AG04450 (cell line): ENCODE results near the gene KRTAP10-11. TPM values are rescaled to one million over a fixed set of nuclear protein-coding genes. Genes with fewer than 3 reads are reported as not detected.

ENCODE experiments used
- CTCF ChIA-PET: fragments of 300-600, 350-600 bp; formaldehyde crosslinking; extraction: SDS; loops from one replicate; lab custom pipeline; 2022; ENCODE audit warnings: antibody characterized with exemption, inconsistent platforms; lab: Charles Lee
- POLR2A ChIA-PET: fragments of 350-600 bp; formaldehyde crosslinking; extraction: SDS; loops from one replicate; lab custom pipeline; 2021; ENCODE audit warnings: antibody characterized with exemption, inconsistent platforms; lab: Yijun Ruan, JAX
- DNase-seq: peaks from one replicate; pipeline ENCODE4 v3.0.0-alpha.2; 2011; ENCODE audit warnings: low read depth, low spot score
- H3K27ac ChIP-seq: one replicate; pipeline ENCODE4 v1.5.1; 2012; ENCODE audit warnings: low read depth, low read length, control low read depth
- H3K27me3 ChIP-seq: one replicate; pipeline ENCODE4 v1.6.0; 2012; ENCODE audit warnings: low read length; ENCODE audit not compliant: control insufficient read depth, insufficient read depth
- H3K4me3 ChIP-seq: 2 replicates; pipeline ENCODE4 v1.5.1; 2011; ENCODE audit warnings: mild to moderate bottlenecking, low read depth, low read length, control low read depth
- H3K9me3 ChIP-seq: 2 replicates; pipeline ENCODE4 v1.5.1; 2012; ENCODE audit warnings: low read length; ENCODE audit not compliant: control insufficient read depth, insufficient read depth
- polyA plus RNA-seq: library from polyadenylated mRNA; depleted of rRNA; stranded (reverse); fragments of >200 nt; gene quantifications from 2 replicates; pipeline ENCODE4 v1.2.3, GENCODE V29; 2011; rRNA removed
- small RNA-seq: library from RNA; depleted of rRNA; stranded (forward); fragments of <200 nt; gene quantifications from one replicate; pipeline ENCODE3, GENCODE V24; 2012; ENCODE audit warnings: low read depth; ENCODE audit not compliant: insufficient read length
- TF ChIP-seq, protein P1 (sequence below): IDR thresholded peaks from 2 replicates; pipeline ENCODE4 v1.5.1; 2011; ENCODE audit warnings: low read depth, low read length, control low read depth, inconsistent platforms

The KRTAP10-11 gene
- polyA plus RNA-seq, 1 experiment, result not detected

DNA sequence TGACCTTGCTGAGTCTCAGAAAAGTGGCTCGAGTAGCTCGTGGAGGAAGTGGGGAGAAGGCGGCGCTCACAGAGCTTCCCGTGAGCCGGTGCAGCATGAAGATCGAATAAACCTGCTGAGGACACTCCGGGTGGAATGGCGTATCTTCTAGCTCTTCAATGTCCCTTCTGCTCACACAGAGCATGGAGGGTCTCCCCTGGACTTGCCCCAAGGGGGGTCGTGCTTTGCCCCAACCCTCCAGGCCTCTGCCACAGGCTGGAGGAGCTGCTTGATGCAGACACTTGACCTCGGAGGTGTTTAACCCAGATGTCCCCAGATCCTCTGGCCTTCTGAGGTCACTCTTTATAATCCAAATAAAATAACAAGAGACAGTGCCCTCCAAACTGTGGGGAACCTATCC lies 48.6 kb downstream of the KRTAP10-11 start:
- ChIA-PET CTCF (no interaction called here), POLR2A (no interaction called here)
- peaks cover 16% of the 10 kb centered on the region for H3K27me3 ChIP-seq
- DNase-seq, result no peak
- no peak overlapping the region for H3K27ac ChIP-seq
- TF ChIP-seq, protein P1, sequence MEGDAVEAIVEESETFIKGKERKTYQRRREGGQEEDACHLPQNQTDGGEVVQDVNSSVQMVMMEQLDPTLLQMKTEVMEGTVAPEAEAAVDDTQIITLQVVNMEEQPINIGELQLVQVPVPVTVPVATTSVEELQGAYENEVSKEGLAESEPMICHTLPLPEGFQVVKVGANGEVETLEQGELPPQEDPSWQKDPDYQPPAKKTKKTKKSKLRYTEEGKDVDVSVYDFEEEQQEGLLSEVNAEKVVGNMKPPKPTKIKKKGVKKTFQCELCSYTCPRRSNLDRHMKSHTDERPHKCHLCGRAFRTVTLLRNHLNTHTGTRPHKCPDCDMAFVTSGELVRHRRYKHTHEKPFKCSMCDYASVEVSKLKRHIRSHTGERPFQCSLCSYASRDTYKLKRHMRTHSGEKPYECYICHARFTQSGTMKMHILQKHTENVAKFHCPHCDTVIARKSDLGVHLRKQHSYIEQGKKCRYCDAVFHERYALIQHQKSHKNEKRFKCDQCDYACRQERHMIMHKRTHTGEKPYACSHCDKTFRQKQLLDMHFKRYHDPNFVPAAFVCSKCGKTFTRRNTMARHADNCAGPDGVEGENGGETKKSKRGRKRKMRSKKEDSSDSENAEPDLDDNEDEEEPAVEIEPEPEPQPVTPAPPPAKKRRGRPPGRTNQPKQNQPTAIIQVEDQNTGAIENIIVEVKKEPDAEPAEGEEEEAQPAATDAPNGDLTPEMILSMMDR, result no peak
- no peaks in the 10 kb centered on the region; the same call in 1 of the 2 replicates for H3K9me3 ChIP-seq
- H3K4me3 ChIP-seq, result no peak overlapping the region

DNA sequence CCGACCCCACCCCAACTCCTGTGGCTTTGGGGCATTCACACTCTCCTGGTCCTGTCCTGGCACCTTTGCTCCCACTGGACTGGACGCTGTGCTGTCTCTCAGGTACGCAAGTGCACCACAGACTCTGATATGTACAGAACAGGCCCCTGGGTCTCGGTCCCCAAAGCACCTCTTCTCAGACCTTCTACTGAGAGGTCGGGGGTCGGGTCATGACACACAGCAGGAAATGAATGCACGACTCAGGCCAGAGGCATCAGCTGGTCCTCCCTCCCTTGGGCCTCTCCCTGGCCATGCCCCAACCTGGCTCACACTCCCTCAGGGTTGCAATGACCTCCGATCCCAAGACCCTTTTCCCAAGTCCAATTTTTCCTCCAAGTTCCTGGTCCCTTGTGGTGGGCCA lies 49.0 kb downstream of the KRTAP10-11 start:
- TF ChIP-seq, protein P1, result no peak
- DNase-seq, result no peak
- H3K4me3 ChIP-seq, result no peak overlapping the region
- no peaks in the 10 kb centered on the region; the same call in 1 of the 2 replicates for H3K9me3 ChIP-seq
- peaks cover 19% of the 10 kb centered on the region for H3K27me3 ChIP-seq
- H3K27ac ChIP-seq, result no peak overlapping the region
- CTCF ChIA-PET, result no interaction called here
- POLR2A ChIA-PET, result no interaction called here

DNA sequence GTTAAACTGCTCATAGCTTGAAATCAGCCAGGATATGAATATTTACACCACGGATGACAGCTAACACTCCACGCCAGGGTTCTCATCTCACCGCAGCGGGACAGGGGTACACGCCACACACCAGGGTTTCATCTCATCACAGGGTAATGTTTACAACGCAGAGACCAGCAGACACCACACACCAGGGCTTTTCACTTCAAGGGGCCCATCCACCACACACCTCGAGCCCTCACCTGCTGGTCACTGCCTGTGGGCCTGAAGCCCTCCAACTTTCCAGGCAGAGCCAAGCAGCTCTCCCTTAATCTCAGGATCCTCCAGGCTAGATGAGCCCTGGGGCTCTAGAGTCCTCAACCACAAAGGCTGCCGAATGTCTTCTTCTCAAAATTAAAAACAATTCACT lies 49.4 kb downstream of the KRTAP10-11 start:
- H3K9me3 ChIP-seq, result no peaks in the 10 kb centered on the region; the same call in 1 of the 2 replicates
- TF ChIP-seq, protein P1, result no peak
- H3K27me3 ChIP-seq, result peaks cover 19% of the 10 kb centered on the region
- ChIA-PET CTCF (no interaction called here), POLR2A (no interaction called here)
- no peak for DNase-seq
- no peak overlapping the region for H3K4me3 ChIP-seq
- H3K27ac ChIP-seq, result no peak overlapping the region

DNA sequence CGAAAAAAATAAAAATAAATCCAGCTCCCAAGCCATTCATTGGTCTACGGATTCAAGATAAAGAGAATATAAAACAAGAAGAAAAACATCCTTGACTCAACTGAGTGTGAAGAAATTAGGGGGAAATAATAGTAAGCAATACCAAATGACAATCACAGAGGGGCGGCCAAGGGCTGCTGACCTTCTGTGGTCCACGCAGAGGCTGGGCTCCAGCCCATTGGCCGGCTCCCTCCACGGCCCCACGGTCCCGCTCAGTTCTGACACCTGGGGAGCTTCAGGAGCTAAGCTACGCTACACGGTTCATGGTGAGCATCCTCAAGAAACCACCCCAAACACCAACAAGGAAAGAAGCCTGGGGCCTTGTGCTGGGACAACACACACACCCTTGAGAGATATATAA lies 50.4 kb downstream of the KRTAP10-11 start:
- TF ChIP-seq, protein P1, result no peak
- Histone ChIP-seq H3K27ac (no peak overlapping the region), H3K4me3 (no peak overlapping the region), H3K9me3 (no peaks in the 10 kb centered on the region; the same call in 1 of the 2 replicates), H3K27me3 (peaks cover 21% of the 10 kb centered on the region)
- ChIA-PET POLR2A (no interaction called here), CTCF (no interaction called here)
- DNase-seq, result no peak

Small RNA genes lying within 50 kb of the gene (small RNA-seq; reads per million reads assigned to genes)
- not detected for gene KRTAP12-6P

Other genes starting within 250 kb of the KRTAP10-11 start
- 0.10 and 0.14 TPM in 2 replicates for gene LRRC3, start 190.9 kb upstream of the KRTAP10-11 start, polyA plus RNA-seq
- not detected in 2 replicates for gene KRTAP10-1, start 106.2 kb upstream of the KRTAP10-11 start, polyA plus RNA-seq
- gene KRTAP10-2, start 94.9 kb upstream of the KRTAP10-11 start, polyA plus RNA-seq, result not detected in 2 replicates
- gene KRTAP10-3, start 87.6 kb upstream of the KRTAP10-11 start, polyA plus RNA-seq, result not detected in 2 replicates
- gene KRTAP10-4, start 72.7 kb upstream of the KRTAP10-11 start, polyA plus RNA-seq, result not detected in 2 replicates
- gene KRTAP10-5, start 65.8 kb upstream of the KRTAP10-11 start, polyA plus RNA-seq, result not detected in 2 replicates
- gene KRTAP10-6, start 53.9 kb upstream of the KRTAP10-11 start, polyA plus RNA-seq, result not detected in 2 replicates
- not detected in 2 replicates for gene KRTAP10-7, start 45.8 kb upstream of the KRTAP10-11 start, polyA plus RNA-seq
- gene KRTAP10-8, start 34.3 kb upstream of the KRTAP10-11 start, polyA plus RNA-seq, result not detected in 2 replicates
- gene KRTAP10-9, start 19.3 kb upstream of the KRTAP10-11 start, polyA plus RNA-seq, result not detected in 2 replicates
- not detected in 2 replicates for gene KRTAP10-10, start 9.1 kb upstream of the KRTAP10-11 start, polyA plus RNA-seq
- not detected in 2 replicates for gene KRTAP12-4, start 8.2 kb downstream of the KRTAP10-11 start, polyA plus RNA-seq
- gene KRTAP12-3, start 11.5 kb downstream of the KRTAP10-11 start, polyA plus RNA-seq, result not detected in 2 replicates
- gene KRTAP12-2, start 20.5 kb downstream of the KRTAP10-11 start, polyA plus RNA-seq, result not detected in 2 replicates
- gene KRTAP12-1, start 35.7 kb downstream of the KRTAP10-11 start, polyA plus RNA-seq, result not detected in 2 replicates
- gene KRTAP10-12, start 50.8 kb downstream of the KRTAP10-11 start, polyA plus RNA-seq, result not detected in 2 replicates
- not detected in 2 replicates for gene TSPEAR, start 65.2 kb downstream of the KRTAP10-11 start, polyA plus RNA-seq
- gene UBE2G2, start 155.4 kb downstream of the KRTAP10-11 start, polyA plus RNA-seq, result 60.9 and 62.2 TPM in 2 replicates
- 113 and 134 TPM in 2 replicates for gene SUMO3, start 171.6 kb downstream of the KRTAP10-11 start, polyA plus RNA-seq
- 240 and 249 TPM in 2 replicates for gene PTTG1IP, start 227.3 kb downstream of the KRTAP10-11 start, polyA plus RNA-seq